CD4-positive, alpha-beta T cell treated with Interleukin-17A for 1 hour (primary cell): ENCODE data around the gene TTC14.

Experiments
- DNase-seq: peaks from one replicate; pipeline ENCODE4 v3.0.0-alpha.2; 2020

The TTC14 gene

GRCh38 chr3:180631317-180631716, 29.4 kb downstream of the TTC14 start:
- DNase-seq = no peak

GRCh38 chr3:180633722-180634121, 31.8 kb downstream of the TTC14 start:
- no peak for DNase-seq

- DNase-seq = no peak
Observed at GRCh38 chr3:180640987-180641386, 39.0 kb downstream of the TTC14 start.

- no peak for DNase-seq
Observed at GRCh38 chr3:180646187-180646790, 44.3 kb downstream of the TTC14 start.

- no peak for DNase-seq
Observed at GRCh38 chr3:180656406-180656805, 54.4 kb downstream of the TTC14 start.

GRCh38 chr3:180657094-180657493, 55.1 kb downstream of the TTC14 start:
- DNase-seq = no peak
